HG03060 (cell line): Measurements from ENCODE around the gene SLCO2A1.

ENCODE experiments used
- ATAC-seq: cut with Tn5 transposase; IDR thresholded peaks from one replicate; pipeline ENCODE4 v1.9.1; 2021; ENCODE audit warnings: low read depth, moderate number of reproducible peaks; ENCODE audit not compliant: unreplicated experiment

Gene SLCO2A1

DNA sequence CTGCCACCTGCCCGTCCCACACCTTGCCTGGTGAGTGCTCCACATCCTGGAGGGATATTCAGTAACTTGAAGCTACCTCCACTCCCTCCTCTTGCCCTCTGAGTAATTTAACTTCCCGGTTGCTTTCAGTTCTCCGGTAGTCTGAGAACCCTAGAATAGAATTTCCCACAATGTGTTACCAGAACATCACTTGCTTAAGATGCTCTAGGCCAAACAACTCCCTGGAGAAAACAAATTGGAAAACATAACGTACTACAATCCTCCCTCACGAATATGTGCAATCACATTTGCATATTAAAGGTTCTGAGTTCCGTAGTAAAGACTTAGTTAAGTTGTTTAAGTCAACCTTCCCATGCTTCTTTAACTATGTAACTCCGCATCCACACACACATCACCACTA lies 44.8 kb downstream of the SLCO2A1 start:
- ATAC-seq = no peak

DNA sequence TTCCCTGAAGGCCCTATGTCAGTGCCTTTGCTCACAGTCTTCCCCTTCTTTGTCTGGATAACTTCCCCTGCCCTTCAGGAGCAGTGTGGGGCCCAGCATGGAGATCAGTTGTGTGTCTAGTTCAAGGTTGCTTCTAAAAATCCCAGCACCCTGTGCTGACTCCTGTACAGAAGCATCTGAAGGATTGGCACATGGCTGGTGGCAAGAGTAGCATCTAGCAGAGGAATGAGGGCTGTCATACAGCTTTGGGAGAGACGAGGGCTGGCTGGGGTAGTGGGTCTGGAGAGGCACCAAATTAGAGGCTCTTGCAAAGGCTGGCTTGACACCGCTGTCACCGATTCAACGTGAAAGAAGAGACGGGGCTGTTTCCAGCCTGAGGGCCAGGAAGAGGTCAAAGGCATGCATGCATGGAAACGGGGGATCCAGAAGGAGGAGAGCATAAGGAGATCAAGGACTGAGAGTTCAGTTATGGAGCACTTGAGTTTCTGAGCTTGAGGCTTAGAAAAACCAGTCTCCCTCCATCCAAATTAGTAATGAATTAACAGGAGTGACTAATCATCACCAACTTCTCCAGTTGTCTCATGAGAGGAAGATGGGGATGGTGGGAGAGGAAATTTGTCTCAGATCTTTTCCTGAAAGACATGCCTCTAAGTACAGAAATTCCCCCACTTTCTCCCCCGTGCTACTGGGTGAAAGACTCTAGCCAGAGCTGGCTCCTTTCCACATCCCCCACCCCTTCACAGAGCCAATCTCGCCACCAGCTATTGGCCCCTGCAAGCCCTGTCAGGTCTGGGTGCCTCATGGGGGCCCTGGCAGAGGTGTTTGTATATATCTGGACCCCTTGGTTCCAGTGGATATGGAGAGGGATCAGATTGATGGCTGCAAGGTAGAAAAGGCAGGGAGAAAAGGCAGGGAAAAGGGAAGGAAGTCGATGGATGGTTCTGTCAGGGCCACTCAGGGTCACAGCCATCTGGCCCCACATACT lies 45.9 kb downstream of the SLCO2A1 start:
- ATAC-seq = no peak

DNA sequence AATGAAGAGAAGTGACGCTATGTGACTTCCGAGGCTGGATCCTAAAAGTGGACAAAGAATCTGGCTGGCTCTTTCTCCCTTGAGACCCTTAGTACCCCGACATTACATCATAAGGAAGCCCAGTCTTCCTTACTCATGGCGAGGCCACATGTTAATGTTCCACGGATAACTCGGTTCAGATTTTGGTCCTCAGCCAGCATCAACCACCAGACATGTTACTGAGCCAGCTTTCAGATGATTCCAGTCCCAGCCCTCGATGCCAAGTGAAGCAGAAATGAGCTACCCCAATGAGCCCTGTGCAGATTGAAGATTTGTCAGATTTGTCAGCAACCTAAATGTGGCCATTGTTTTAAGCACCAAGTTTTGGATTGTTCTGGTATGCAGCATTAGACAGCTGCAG lies 46.6 kb downstream of the SLCO2A1 start:
- no peak for ATAC-seq

DNA sequence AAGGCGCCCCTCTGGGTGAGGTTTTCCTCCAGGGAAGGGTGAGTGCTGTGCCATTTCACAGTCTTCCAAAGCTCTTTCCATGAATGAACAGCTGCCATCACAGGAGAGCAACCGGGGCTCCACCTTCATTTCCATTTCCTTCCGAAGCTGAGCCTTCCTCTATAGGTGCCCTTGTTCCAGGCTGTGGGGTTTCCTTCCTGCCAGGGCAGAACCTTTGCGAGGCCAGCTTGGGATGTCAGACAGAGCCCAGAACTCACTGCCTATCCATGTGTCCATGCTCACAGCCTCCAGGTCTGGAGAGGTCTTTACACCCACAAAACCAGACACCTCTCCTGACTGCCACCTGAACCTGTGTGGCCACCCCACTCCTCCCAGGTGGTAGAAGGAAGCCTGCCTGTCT lies 49.2 kb downstream of the SLCO2A1 start:
- no peak for ATAC-seq

DNA sequence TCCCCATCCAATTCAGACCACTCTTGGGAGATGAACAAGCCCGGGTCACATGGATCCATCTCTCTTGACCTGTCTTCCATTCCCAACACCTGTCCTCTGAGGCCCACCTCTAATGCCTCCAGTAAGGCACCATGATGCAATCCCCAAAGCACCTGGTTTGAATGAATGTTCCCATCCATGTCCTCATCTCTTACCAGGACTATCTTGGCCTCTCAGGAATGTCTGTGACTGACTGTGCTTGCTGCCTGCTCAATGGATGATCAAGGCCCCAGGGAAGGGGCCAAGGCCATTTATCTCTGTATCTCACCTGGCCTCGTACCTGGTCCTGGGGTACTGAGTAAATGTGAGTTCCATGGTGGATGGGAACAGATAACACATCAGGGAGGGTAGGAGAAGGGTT lies 49.7 kb downstream of the SLCO2A1 start:
- ATAC-seq = no peak

DNA sequence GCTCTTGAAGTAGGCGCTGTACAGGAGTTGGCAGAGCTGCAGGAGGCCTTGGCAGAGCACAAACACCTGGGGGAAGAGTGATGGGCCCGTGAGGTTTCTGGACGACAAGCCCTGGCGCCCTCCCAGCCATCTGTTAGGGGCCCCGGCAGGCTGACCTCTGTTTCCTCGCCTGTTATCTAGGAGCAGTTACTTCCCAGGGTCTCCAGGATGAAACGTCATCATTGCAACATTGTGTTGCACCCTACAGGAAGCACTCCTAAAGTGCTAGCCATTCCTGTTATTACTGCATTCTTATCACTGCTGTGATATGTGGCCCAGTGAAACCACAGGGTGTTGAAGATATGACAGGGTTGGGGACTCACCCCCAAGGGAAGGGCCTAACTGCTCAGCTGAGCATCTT lies 50.2 kb downstream of the SLCO2A1 start:
- no peak for ATAC-seq

DNA sequence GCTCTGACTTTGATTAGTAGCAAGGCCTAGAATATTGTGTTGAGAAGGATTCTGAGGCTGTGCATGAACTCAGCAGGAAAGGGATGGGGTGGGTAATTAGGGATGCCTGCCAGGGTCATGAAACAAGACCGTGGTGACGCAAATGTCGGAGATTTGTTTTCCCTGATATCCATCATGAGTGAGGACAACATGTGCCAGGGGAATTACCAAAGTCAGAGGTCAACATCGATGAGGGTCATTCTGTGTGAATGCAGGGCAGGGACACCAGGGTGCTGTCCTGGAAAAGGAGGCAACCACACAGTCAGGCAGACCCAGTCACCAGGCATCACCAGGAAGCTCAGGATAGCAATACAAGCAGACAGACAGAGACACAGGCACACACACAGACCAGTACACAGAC lies 52.2 kb downstream of the SLCO2A1 start:
- no peak for ATAC-seq

DNA sequence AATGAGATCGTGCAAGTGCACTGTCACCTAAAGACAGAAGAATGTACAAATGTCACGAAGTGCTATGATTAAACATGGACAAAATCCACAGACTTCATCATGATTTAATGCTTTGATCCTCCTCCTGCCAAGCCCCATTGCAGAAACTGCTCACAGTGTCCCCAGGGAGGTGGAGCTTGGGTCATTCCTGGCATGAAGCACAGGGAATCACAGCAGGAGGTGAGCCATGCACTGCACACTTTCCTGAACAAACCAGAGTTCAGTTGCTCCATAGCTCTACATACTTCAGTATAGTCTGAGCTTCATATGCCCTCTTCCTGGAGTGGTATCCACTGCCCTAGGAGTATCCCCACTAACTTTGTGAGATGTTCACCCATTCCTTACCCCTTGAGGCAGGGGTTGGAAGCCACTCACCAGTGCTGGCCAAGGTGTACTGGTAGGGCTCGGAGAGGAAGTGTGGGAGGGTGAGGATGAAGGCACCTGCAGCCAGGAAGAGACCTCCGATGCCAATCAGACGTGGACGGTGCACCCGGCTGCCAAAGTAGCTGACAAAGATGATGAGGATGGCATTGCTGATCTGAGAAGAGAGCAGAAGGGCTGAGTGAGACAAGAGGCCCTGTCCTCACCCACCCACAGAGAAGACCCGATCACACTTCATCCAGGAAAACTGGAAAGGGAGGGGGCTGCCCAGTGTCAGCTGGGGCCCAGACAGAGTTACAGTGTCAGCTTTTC lies 56.3 kb downstream of the SLCO2A1 start:
- ATAC-seq = no peak

DNA sequence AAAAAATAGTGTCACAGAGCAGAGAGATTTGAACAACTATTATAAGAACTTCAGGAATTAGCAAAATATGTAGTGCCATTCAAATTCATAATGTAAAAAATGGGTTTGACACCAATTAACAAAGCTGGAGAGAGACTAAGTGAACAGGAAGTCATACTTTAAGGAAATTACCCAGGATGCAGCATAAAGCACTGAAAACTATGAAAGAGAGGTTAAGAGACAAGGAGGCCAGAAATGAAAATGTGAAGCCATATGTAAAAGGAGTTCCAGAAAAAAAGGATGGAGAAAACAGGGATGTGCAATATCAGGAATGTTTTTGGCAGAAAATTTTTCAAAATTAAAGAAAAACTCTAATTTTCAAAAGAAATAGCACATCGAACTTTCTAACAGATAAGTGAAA lies 57.6 kb downstream of the SLCO2A1 start:
- ATAC-seq = no peak

DNA sequence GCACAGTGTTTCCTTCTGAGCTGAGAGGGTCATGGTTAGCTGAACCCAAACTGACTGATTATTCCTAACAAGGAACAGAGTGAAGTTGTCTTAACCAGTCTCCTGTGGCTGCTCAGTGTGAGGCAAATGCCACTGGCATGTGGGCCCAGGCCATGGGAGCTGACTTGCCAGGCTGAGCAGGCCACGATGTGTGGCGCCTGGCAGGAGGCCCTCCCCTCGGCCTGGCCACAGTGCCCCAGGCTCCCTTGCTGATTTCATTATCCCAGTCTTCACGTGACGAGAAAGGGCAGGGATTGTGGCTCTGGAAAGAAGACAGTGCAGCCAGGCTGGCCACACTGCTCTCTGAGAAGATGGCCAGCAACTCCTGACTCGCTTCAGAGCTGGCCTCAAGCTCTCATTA lies 58.8 kb downstream of the SLCO2A1 start:
- ATAC-seq = no peak

DNA sequence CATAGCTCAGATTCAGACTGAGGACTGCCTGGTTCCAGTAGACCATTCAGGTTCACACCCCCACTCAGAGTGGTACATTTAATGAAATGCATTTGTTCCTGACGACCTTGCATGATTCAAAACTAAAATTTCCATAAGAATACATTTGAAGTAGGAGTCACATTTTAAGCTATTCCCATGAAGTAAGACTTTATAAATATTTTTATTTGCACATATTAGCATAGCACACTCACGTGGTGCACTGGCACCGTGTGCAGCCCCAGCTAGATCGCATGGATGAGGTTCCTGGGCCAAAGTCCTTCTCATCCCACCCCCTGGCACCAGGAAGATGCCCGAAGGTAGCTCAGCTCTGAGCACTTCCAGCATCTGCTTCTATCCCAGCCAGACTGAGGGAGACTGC lies 59.4 kb downstream of the SLCO2A1 start:
- no peak for ATAC-seq

DNA sequence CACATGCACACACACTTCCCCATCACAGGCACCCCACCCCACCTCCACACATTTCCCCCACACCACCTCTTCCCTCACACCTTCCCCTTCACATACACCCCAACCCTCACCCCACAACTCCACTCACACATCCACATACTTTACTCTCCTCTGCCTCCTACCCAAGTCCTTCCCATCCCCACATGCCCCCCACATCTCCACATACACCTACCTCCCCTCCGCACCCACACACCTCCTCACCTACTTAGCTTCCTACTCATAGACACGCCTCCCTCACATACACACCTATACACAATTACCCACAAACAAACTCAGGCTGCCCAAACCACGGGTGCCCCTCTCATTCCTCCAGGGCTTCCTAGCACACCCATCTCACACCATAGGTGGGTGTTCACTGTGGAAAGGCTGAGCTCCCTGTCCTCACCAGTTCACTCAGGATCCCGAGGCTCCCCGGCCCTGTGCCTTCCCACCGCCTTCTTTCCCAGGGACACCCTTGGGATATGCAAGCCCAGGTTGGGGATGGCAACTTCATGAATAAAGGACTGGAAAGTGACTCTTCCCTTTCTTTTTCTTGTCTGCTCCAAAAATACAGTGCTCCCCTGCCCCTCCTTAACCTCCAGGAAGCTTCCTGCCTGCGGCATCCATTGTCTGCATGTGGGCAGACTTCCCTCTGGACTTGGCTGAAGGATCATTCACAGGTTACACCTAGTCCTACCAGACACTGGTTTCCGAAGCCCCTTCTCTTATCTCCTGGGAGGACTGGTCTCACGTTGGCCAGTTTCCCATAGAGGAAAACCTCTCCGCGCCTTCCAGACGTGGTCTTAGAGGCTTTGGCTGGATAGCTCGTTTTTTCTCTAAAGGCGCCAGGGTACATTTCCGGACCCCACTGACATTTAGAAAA lies 61.5 kb downstream of the SLCO2A1 start:
- ATAC-seq = no peak

DNA sequence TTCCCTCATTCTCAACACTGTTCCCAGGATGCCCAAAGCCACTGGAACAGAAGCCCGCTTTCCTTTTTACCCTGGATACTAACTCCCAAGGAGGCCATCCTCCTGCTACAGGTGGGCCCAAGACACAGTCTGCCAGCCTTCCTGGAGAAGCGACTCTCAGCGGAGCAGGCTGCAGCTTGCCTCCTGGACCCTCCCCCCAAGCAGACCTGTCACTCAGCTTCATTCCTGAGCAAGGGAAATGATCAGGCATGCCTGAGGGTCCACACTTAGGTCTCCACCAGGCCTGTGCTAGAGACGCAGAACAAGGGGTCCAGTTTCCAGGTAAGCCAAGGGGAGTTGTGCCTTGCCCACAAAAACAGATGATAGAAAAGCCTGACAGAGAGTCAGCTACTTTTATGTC lies 62.8 kb downstream of the SLCO2A1 start:
- no peak for ATAC-seq

DNA sequence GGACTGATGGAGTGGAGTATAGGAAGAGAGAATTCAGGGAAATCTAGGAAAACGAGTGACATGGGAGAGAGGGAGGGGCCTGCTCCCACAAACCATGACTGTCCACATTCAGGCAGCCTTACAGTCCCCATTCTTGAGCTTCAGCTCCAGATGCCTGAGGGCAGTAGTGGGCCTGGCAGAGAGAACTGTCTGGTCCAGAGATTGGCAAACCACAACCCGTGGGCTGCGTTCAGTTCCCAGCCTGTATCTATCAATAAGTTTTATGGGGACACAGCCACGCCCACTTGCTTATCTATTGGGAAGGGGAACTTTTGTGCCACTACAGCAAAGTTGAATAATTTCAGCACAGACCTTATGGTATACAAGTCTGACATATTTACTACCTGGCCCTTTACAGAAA lies 63.8 kb downstream of the SLCO2A1 start:
- ATAC-seq = no peak

DNA sequence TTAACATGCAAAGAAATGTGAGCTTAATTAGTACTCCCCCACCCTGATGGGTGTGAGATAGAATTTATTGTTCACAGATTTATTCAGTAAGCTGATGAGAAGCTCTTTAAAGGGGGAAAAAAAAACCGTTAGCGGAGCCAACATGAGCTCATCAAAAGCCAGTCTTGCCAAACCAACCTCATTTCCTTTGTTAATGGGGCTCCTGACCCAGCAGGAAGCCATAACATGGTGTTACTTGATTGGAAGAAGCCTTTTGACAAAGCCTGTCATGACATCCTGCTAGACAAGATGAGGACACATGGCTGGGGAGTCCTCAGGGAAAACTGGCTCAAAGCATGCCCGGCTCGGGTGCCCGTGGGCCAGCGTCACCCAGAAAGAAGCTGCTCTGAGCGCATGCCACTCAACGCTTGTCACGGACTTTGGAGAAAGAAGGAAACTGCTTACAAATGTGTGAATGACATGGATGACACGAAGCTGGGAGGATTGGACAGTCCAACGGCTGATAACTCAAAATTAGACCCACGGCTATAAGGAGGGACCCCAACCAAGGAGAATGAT lies 64.6 kb downstream of the SLCO2A1 start:
- no peak for ATAC-seq

DNA sequence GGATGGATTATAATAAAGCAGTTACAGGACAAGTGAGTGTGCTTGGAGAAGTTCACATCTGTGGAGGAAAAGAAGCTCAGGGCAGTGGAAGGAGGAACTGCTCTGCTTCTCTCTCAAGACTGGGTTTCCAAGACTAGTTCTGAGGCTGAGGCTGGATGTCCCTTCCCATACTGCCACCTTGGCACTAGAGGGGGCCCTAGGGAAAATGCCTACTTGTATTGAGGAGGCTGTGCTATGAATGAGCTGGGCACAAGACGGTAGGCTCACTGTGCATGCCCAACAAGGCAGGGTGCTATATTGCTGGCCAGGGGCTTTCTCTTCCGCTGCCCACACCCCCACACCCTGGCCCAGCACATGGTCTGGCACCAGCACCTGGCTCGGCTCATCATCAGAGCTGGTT lies 65.2 kb downstream of the SLCO2A1 start:
- ATAC-seq = no peak

DNA sequence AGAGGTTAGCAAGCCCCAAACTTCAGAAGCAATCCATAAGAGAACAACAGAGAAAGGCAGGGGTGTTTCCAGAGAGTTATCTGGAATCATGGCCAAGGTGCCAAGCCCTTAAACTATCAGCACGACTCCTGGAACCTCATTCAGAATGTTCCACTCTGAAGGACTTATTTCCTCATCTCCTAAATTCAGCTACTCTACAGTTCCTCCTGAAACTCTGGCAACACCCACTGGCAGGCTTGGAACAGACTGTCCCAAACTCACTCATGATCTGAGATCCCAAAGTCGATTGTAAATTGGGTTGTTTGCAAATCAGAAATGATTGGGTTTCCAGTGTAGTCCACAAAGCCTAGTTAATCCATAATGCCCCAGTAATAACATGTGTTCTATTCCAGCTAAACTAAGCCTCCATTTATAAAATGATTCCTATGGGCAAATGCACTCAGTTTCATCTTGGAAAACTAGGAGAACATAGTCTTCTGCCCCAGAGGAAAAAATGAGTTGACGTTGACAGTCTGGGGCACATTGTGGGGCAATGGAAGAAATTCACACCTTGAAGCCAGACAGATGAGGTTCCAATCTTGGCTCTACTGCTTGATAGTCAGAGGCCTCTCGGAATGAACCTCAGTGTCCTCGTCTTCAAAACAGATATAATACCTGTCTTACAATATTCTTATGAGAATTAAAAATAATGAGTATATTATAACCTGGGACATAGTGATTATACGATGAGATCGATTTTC lies 65.9 kb downstream of the SLCO2A1 start:
- ATAC-seq = no peak

DNA sequence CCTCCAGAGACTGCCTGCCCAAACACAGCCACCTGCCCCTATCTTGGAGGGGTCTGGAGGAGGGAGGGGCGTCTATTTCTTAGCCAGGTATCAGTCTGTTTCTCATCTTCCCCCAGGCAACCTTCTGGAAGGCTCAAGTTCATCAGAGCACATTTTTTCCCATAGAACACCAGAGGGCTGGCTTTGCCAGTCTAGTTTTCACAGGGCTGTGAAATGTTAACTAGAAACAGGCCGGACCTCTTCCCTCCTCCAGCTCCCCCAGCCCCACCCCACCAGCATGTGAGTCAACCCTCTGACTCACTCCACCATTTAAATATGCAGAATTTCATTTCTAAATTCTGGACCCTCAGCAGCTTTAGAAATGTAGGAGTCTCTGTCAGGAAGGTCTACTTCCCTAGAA lies 66.9 kb downstream of the SLCO2A1 start:
- ATAC-seq = no peak

DNA sequence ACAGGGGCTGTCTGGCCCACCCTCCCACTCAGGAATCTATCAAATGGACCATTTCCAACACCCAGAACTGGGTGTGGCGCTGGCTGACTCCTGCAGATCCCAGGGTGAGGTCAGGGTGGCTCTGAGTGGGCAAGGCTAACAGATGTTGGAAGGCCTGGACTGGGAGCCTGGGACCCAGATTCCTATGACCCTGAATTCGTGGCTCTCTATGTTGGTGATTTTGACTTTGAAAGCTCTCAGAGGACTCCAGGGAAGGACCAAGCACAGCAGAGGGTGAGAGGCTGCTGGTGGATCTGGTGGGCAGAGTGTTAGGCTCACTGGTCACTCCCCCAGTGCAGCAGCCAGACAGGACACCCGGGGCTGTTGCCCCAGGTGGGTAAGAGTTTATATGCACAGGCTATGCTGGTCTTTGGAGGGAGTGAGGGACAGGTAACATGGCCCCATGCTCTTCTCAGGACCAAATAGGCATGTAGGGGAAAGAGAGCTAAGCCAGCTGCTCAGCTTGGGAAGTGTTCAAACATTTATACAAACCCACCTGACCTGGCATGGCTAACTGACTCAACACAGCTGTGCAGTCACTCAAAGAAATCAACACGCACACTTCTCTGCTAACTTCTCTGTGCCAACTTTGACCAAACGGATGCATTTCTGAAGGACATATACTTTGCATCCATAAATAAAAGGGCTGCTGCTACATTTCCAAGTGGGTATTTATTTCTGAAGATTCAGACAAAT lies 71.5 kb downstream of the SLCO2A1 start:
- no peak for ATAC-seq
